WTC11 (cell line): Measurements from ENCODE around the gene DTX1. TPM values are rescaled to one million over a fixed set of nuclear protein-coding genes. Genes with fewer than 3 reads are reported as not detected.

ENCODE experiments used
- ATAC-seq: fragments of 200-7000 bp; cut with Tn5 transposase; 2 replicates; pipeline ENCODE4 v1.10.0; 2021; ENCODE audit warnings: mild to moderate bottlenecking, moderate library complexity
- CTCF ChIA-PET: fragments of 300-600 bp; sonication (Branson Sonifier 250); formaldehyde crosslinking; loops from one replicate; lab custom pipeline; 2021; ENCODE audit warnings: antibody characterized with exemption; lab: Charles Lee
- POLR2A ChIA-PET: fragments of 350-600 bp; sonication (Branson Sonifier 250); formaldehyde crosslinking; loops from one replicate; lab custom pipeline; 2021; ENCODE audit warnings: antibody characterized with exemption; lab: Charles Lee
- DNase-seq: peaks from one replicate; pipeline ENCODE4 v3.0.0; 2021; ENCODE audit warnings: low spot score
- H3K27ac Mint-ChIP-seq: 2 replicates; pipeline ENCODE4 v1.8.0; 2021; ENCODE audit warnings: mixed read lengths
- H3K27me3 Mint-ChIP-seq: 2 replicates; pipeline ENCODE4 v1.8.0; 2021; ENCODE audit warnings: low read depth, mild to moderate bottlenecking, moderate library complexity, mixed read lengths
- H3K36me3 Mint-ChIP-seq: 2 replicates; pipeline ENCODE4 v1.8.0; 2021; ENCODE audit warnings: mixed read lengths
- H3K4me1 Mint-ChIP-seq: 2 replicates; pipeline ENCODE4 v1.8.0; 2022; ENCODE audit warnings: mixed read lengths
- H3K4me3 Mint-ChIP-seq: 2 replicates; pipeline ENCODE4 v1.8.0; 2021; ENCODE audit warnings: mild to moderate bottlenecking, moderate library complexity, mixed read lengths
- H3K9me3 Mint-ChIP-seq: 2 replicates; pipeline ENCODE4 v1.8.0; 2021; ENCODE audit warnings: mixed read lengths
- ERG ChIP-seq: fragments of 250-450 bp; sonication (Bioruptor Pico); IDR thresholded peaks from 2 replicates; pipeline ENCODE4 v1.8.0; 2021; ENCODE audit warnings: mild to moderate bottlenecking
- FOXP4 ChIP-seq: sonication (generic); formaldehyde crosslinking; IDR thresholded peaks from 2 replicates; pipeline ENCODE4 v1.8.0; 2022; ENCODE audit warnings: mild to moderate bottlenecking, missing genetic modification reagents
- HMGXB4 ChIP-seq: sonication (generic); formaldehyde crosslinking; IDR thresholded peaks from 2 replicates; pipeline ENCODE4 v1.8.1; 2023; ENCODE audit warnings: mild to moderate bottlenecking, moderate library complexity, missing genetic modification reagents
- MAX ChIP-seq: sonication (generic); formaldehyde crosslinking; IDR thresholded peaks from 2 replicates; pipeline ENCODE4 v1.8.0; 2022; ENCODE audit warnings: mild to moderate bottlenecking, missing genetic modification reagents
- MXD4 ChIP-seq: fragments of 250-450 bp; sonication (Bioruptor Pico); IDR thresholded peaks from 2 replicates; pipeline ENCODE4 v1.8.0; 2021; ENCODE audit warnings: mild to moderate bottlenecking, moderate library complexity, borderline replicate concordance
- OVOL2 ChIP-seq: fragments of 250-450 bp; sonication (Bioruptor Pico); IDR thresholded peaks from 2 replicates; pipeline ENCODE4 v1.9.0; 2021; ENCODE audit warnings: mild to moderate bottlenecking, borderline replicate concordance
- PRDM15 ChIP-seq: sonication (generic); formaldehyde crosslinking; IDR thresholded peaks from 2 replicates; pipeline ENCODE4 v1.8.0; 2022; ENCODE audit warnings: missing genetic modification reagents
- PRRX2 ChIP-seq: fragments of 250-450 bp; sonication (Bioruptor Pico); IDR thresholded peaks from 2 replicates; pipeline ENCODE4 v1.8.0; 2021; ENCODE audit warnings: mild to moderate bottlenecking
- RORB ChIP-seq: fragments of 250-450 bp; sonication (Bioruptor Pico); IDR thresholded peaks from 2 replicates; pipeline ENCODE4 v1.9.0; 2021; ENCODE audit warnings: mild to moderate bottlenecking
- ZBTB43 ChIP-seq: sonication (generic); formaldehyde crosslinking; IDR thresholded peaks from 2 replicates; pipeline ENCODE4 v1.8.1; 2023; ENCODE audit warnings: mild to moderate bottlenecking, missing genetic modification reagents
- ZNF219 ChIP-seq: sonication (generic); formaldehyde crosslinking; IDR thresholded peaks from 2 replicates; pipeline ENCODE4 v1.8.0; 2023; ENCODE audit warnings: missing genetic modification reagents, mild to moderate bottlenecking, borderline replicate concordance
- total RNA-seq: library from RNA; stranded (reverse); gene quantifications from 3 replicates; pipeline ENCODE4 v1.2.3, GENCODE V29; 2021

The DTX1 gene
- total RNA-seq, 1 experiment from 2014 or later, result 6.2 TPM

GRCh38 chr12:113044516-113044915 lies 12.0 kb upstream of the DTX1 start:
- no peaks in the 10 kb centered on the region for H3K4me1 Mint-ChIP-seq

More at GRCh38 chr12:113044516-113044915, 12.0 kb upstream of the DTX1 start:
- H3K9me3 Mint-ChIP-seq, result peaks cover 5% of the 10 kb centered on the region; the same call in 1 of the 2 replicates
- no peak overlapping the region for H3K4me3 Mint-ChIP-seq
- DNase-seq, result no peak
- TF ChIP-seq ERG (no peak), RORB (no peak), OVOL2 (no peak), PRRX2 (CRISPR knock-in tag) (no peak), MXD4 (CRISPR knock-in tag) (no peak), HMGXB4 (CRISPR knock-in tag) (no peak), ZBTB43 (no peak), MAX (CRISPR knock-in tag) (no peak), FOXP4 (CRISPR knock-in tag) (no peak), ZNF219 (CRISPR knock-in tag) (no peak), PRDM15 (no peak)
- TF ChIP-seq, all 79 proteins: peak for 0
- ChIA-PET POLR2A (no interaction called here), CTCF (interaction anchor here (1.2 kb wide), 1 partner anchor 48 kb away, joined by 4 read pairs; no protein-coding TSS in a partner anchor)
- no peak for ATAC-seq
- Mint-ChIP-seq H3K27me3 (peaks cover 12% of the 10 kb centered on the region), H3K27ac (no peak overlapping the region), H3K36me3 (no peaks in the 10 kb centered on the region)
